HCT116 (cell line): ENCODE measurements around the gene HERC3. TPM values are rescaled to one million over a fixed set of nuclear protein-coding genes. Genes with fewer than 3 reads are reported as not detected.

Experiments
- ATAC-seq: fragments of 200-7000 bp; cut with Tn5 transposase; 2 replicates; pipeline ENCODE4 v1.9.1; 2020; ENCODE audit warnings: mild to moderate bottlenecking, moderate library complexity
- BruUV-seq: library from RNA; stranded (reverse); fragments of 400-500 nt; replicated peaks from 2 replicates; lab custom pipeline; 2021; lab: Mats Ljungman, UMichigan
- CTCF ChIA-PET: fragments of 300-600 bp; sonication (Branson Sonifier 250); formaldehyde crosslinking; loops from one replicate; lab custom pipeline; 2021; ENCODE audit warnings: antibody characterized with exemption; lab: Charles Lee
- POLR2A ChIA-PET: fragments of 300-600, 350-600 bp; sonication (Branson Sonifier 250); formaldehyde crosslinking; loops from one replicate; lab custom pipeline; 2021; ENCODE audit warnings: antibody characterized with exemption; lab: Charles Lee
- RAD21 ChIA-PET, 2 experiments: fragments of 300-600 bp; sonication (Branson Sonifier 250); formaldehyde crosslinking; loops; one replicate each; lab custom pipeline; 2023; ENCODE audit warnings: low total read pairs in 2 of 2; ENCODE audit not compliant: uncharacterized antibody in 2 of 2, unreplicated experiment in 2 of 2, low non-redundant PET in 1 of 2; lab: Charles Lee
- DNase-seq: peaks from one replicate; pipeline ENCODE4 v3.0.0-alpha.2; 2010; ENCODE audit warnings: low read depth, low spot score
- H2AFZ ChIP-seq: fragments of 200-600 bp; shearing (Covaris generic), sonication (generic); 2 replicates; pipeline ENCODE4 v1.6.1; 2017; ENCODE audit warnings: low read depth, mixed run types, mixed read lengths, antibody characterized with exemption, low read length; ENCODE audit not compliant: poor library complexity, severe bottlenecking
- H3K27ac ChIP-seq: 2 replicates; pipeline ENCODE4 v1.5.1; 2012; ENCODE audit warnings: low read depth, low read length
- H3K27me3 ChIP-seq: fragments of 200-600 bp; sonication (generic); 2 replicates; pipeline ENCODE4 v1.6.1; 2016; ENCODE audit warnings: mixed run types, low read length, mixed read lengths; ENCODE audit not compliant: insufficient read depth
- H3K36me3 ChIP-seq, 2 experiments: fragments of 200-500 bp in 1 of 2; fragments of 200-600 bp in 1 of 2; sonication (Bioruptor generic) in 1 of 2; sonication (generic) in 1 of 2; 2 replicates each; pipeline versions ENCODE4 v1.5.1 to v1.6.1; 2014 to 2016; ENCODE audit warnings: low read length in 2 of 2, inconsistent platforms in 1 of 2, mixed read lengths in 1 of 2, mixed run types in 1 of 2; ENCODE audit not compliant: insufficient read depth in 2 of 2, control insufficient read depth in 1 of 2
- H3K4me1 ChIP-seq, 2 experiments: fragments of 200-600 bp in 1 of 2; sonication (generic) in 1 of 2; 2 replicates each; pipeline versions ENCODE4 v1.5.1 to v1.6.1; 2012 to 2017; ENCODE audit warnings: low read length in 2 of 2, inconsistent platforms in 1 of 2, mild to moderate bottlenecking in 1 of 2, mixed read lengths in 1 of 2, mixed run types in 1 of 2, moderate library complexity in 1 of 2; ENCODE audit not compliant: insufficient read depth in 2 of 2, control insufficient read depth in 1 of 2
- H3K4me2 ChIP-seq: fragments of 200-600 bp; sonication (generic); 2 replicates; pipeline ENCODE4 v1.6.1; 2017; ENCODE audit warnings: mixed run types, low read length, mixed read lengths
- H3K4me3 ChIP-seq, 2 experiments: fragments of 200-600 bp in 1 of 2; sonication (generic) in 1 of 2; replicated peaks in 1 of 2; 2 replicates each; pipeline ENCODE4 v1.5.1; 2011 to 2016; ENCODE audit warnings: low read length in 2 of 2, control low read depth in 1 of 2, low read depth in 1 of 2, mild to moderate bottlenecking in 1 of 2, mixed read lengths in 1 of 2, mixed run types in 1 of 2
- H3K79me2 ChIP-seq: fragments of 200-600 bp; sonication (generic); 2 replicates; pipeline ENCODE4 v1.6.1; 2017; ENCODE audit warnings: mild to moderate bottlenecking, mixed run types, low read length, moderate library complexity, mixed read lengths; ENCODE audit not compliant: insufficient read depth
- H3K9ac ChIP-seq: fragments of 200-600 bp; sonication (generic); 2 replicates; pipeline ENCODE4 v1.6.1; 2016; ENCODE audit warnings: low read length, mixed read lengths
- H3K9me2 ChIP-seq: fragments of 200-600 bp; sonication (generic), shearing (Covaris generic); 2 replicates; pipeline ENCODE4 v1.6.1; 2017; ENCODE audit warnings: mixed run types, mild to moderate bottlenecking, moderate library complexity; ENCODE audit not compliant: insufficient read depth
- H3K9me3 ChIP-seq, 2 experiments: fragments of 200-500 bp in 1 of 2; fragments of 200-600 bp in 1 of 2; sonication (Bioruptor generic) in 1 of 2; sonication (generic) in 1 of 2; 2 replicates each; pipeline ENCODE4 v1.6.1; 2014 to 2017; ENCODE audit warnings: low read length in 2 of 2, mixed read lengths in 2 of 2, inconsistent platforms in 1 of 2, low read depth in 1 of 2, mild to moderate bottlenecking in 1 of 2, mixed run types in 1 of 2, moderate library complexity in 1 of 2; ENCODE audit not compliant: control insufficient read depth in 1 of 2, insufficient read depth in 1 of 2
- H4K20me1 ChIP-seq: fragments of 200-600 bp; sonication (generic), shearing (Covaris generic); 2 replicates; pipeline ENCODE4 v1.6.1; 2017; ENCODE audit warnings: mixed run types, mild to moderate bottlenecking, moderate library complexity; ENCODE audit not compliant: insufficient read depth
- CBX3 ChIP-seq: IDR thresholded peaks from 2 replicates; pipeline ENCODE4 v1.6.1; 2012; ENCODE audit warnings: low read depth
- CEBPB ChIP-seq: IDR thresholded peaks from 2 replicates; pipeline ENCODE4 v1.6.1; 2012; ENCODE audit warnings: low read depth
- ELF1 ChIP-seq: IDR thresholded peaks from 2 replicates; pipeline ENCODE4 v1.6.1; 2012; ENCODE audit warnings: low read depth, borderline replicate concordance
- EZH2 ChIP-seq: fragments of 200-600 bp; sonication (generic); IDR thresholded peaks from 2 replicates; pipeline ENCODE4 v1.6.1; 2017; ENCODE audit warnings: antibody characterized with exemption, mixed run types
- EZH2phosphoT487 ChIP-seq: fragments of 200-600 bp; IDR thresholded peaks from 2 replicates; pipeline ENCODE4 v1.6.1; 2018; ENCODE audit warnings: antibody characterized with exemption, borderline replicate concordance
- JUND ChIP-seq: IDR thresholded peaks from 2 replicates; pipeline ENCODE4 v1.6.1; 2012
- MAX ChIP-seq: IDR thresholded peaks from 2 replicates; pipeline ENCODE4 v1.6.1; 2012
- POLR2AphosphoS5 ChIP-seq: IDR thresholded peaks from 2 replicates; pipeline ENCODE4 v1.6.1; 2011; ENCODE audit warnings: mild to moderate bottlenecking, low read depth, low read length, moderate library complexity
- RAD21 ChIP-seq: IDR thresholded peaks from 2 replicates; pipeline ENCODE4 v1.6.1; 2012; ENCODE audit warnings: low read depth, mild to moderate bottlenecking
- REST ChIP-seq: IDR thresholded peaks from 2 replicates; pipeline ENCODE4 v1.6.1; 2012; ENCODE audit warnings: low read depth
- SIN3A ChIP-seq: IDR thresholded peaks from 2 replicates; pipeline ENCODE4 v1.6.1; 2012; ENCODE audit warnings: low read depth
- SRF ChIP-seq: IDR thresholded peaks from 2 replicates; pipeline ENCODE4 v1.6.1; 2012; ENCODE audit warnings: low read depth
- TCF7L2 ChIP-seq: IDR thresholded peaks from 2 replicates; pipeline ENCODE4 v1.7.0; 2011; ENCODE audit warnings: borderline replicate concordance, inconsistent platforms; ENCODE audit not compliant: insufficient read depth, insufficient read length; ENCODE audit errors: extremely low read depth
- YY1 ChIP-seq: IDR thresholded peaks from 2 replicates; pipeline ENCODE4 v1.6.1; 2011; ENCODE audit warnings: low read length, low read depth, moderate library complexity, mild to moderate bottlenecking; ENCODE audit not compliant: insufficient replicate concordance; ENCODE audit errors: extremely low read depth
- ZBTB33 ChIP-seq: IDR thresholded peaks from 2 replicates; pipeline ENCODE4 v1.6.1; 2011; ENCODE audit warnings: mild to moderate bottlenecking, low read length, moderate library complexity; ENCODE audit not compliant: insufficient replicate concordance; ENCODE audit errors: extremely low read depth
- ZFX ChIP-seq: fragments of 450-650 bp; IDR thresholded peaks from 2 replicates; pipeline ENCODE4 v1.6.1; 2017
- ZNF274 ChIP-seq: fragments of 200-500 bp; sonication (Bioruptor generic); IDR thresholded peaks from 2 replicates; pipeline ENCODE4 v1.6.1; 2014; ENCODE audit warnings: mild to moderate bottlenecking, low read depth, low read length, inconsistent platforms
- intact Hi-C: fragments of 100-400 bp; cut with micrococcal nuclease; formaldehyde crosslinking; loops from 2 replicates; pipeline ENCODE4 v1.10.0; 2022
- total RNA-seq: library from RNA; stranded (reverse); gene quantifications from one replicate; pipeline ENCODE4 v1.2.1, GENCODE V29; 2021; ENCODE audit not compliant: unreplicated experiment
- TF ChIP-seq, protein P1 (sequence below): IDR thresholded peaks from 2 replicates; pipeline ENCODE4 v1.6.1; 2012
- TF ChIP-seq, protein P2 (sequence below), 3 experiments: fragments of 200-600 bp in 1 of 3; sonication (generic) in 1 of 3; IDR thresholded peaks in 2 of 3; conservative IDR thresholded peaks in 1 of 3; 2 replicates each; pipeline ENCODE4 v1.5.1; 2012 to 2017; ENCODE audit warnings: low read depth in 2 of 3, low read length in 2 of 3, antibody characterized with exemption in 1 of 3, borderline replicate concordance in 1 of 3, control low read depth in 1 of 3, mild to moderate bottlenecking in 1 of 3, mixed read lengths in 1 of 3, mixed run types in 1 of 3, moderate library complexity in 1 of 3; ENCODE audit not compliant: insufficient read depth in 1 of 3

The HERC3 gene
- total RNA-seq, 1 experiment from 2014 or later = 10.8 TPM

DNA sequence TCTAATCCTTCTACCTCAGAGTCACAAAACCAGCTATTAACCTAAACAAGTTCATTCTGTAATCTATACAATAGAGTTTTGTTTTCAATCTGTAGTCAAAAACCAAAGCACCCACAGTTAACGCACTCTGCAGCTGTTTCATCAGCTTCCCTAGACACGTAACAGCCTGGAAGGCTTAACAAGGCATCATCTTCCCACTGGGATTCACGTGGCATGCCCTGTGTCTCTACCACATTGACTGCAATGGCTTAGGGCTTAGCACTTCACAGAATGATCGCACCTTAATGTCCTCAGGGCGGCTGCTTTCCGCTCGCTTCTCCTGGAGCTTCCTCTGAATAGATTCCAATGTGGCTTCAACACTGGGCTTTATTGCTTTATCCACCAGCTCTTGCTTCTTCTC is 155.1 kb downstream of the HERC3 start:
- H4K20me1 ChIP-seq = no peaks in the 10 kb centered on the region
- RAD21 ChIA-PET = no interaction called here
- no TSS peak for BruUV-seq
- CTCF ChIA-PET = no interaction called here
- POLR2A ChIA-PET = no interaction called here
- no peaks in the 10 kb centered on the region for H3K4me1 ChIP-seq
- H2AFZ ChIP-seq = no peak overlapping the region
- H3K27me3 ChIP-seq = no peaks in the 10 kb centered on the region
- intact Hi-C loops = no loop called here
- H3K36me3 ChIP-seq = peaks cover 0 to 5% of the 10 kb centered on the region in 2 experiments; a peak in 1 of 4 replicates
- H3K4me2 ChIP-seq = no peak overlapping the region
- TF ChIP-seq RAD21 (no peak), ZFX (no peak), SRF (no peak), ZNF274 (no peak), YY1 (no peak), JUND (no peak), MAX (no peak), ZBTB33 (no peak), CBX3 (no peak), ELF1 (no peak), REST (no peak), EZH2phosphoT487 (no peak), SIN3A (no peak), EZH2 (no peak), TCF7L2 (no peak), POLR2AphosphoS5 (no peak), CEBPB (no peak)
- TF ChIP-seq, protein P1, sequence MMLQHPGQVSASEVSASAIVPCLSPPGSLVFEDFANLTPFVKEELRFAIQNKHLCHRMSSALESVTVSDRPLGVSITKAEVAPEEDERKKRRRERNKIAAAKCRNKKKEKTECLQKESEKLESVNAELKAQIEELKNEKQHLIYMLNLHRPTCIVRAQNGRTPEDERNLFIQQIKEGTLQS = no peak
- TF ChIP-seq, protein P2, sequence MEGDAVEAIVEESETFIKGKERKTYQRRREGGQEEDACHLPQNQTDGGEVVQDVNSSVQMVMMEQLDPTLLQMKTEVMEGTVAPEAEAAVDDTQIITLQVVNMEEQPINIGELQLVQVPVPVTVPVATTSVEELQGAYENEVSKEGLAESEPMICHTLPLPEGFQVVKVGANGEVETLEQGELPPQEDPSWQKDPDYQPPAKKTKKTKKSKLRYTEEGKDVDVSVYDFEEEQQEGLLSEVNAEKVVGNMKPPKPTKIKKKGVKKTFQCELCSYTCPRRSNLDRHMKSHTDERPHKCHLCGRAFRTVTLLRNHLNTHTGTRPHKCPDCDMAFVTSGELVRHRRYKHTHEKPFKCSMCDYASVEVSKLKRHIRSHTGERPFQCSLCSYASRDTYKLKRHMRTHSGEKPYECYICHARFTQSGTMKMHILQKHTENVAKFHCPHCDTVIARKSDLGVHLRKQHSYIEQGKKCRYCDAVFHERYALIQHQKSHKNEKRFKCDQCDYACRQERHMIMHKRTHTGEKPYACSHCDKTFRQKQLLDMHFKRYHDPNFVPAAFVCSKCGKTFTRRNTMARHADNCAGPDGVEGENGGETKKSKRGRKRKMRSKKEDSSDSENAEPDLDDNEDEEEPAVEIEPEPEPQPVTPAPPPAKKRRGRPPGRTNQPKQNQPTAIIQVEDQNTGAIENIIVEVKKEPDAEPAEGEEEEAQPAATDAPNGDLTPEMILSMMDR (IDR thresholded peaks at IDR 0.05 in 2 of 3, conservative IDR thresholded peaks at IDR 0.05 in 1 of 3; ENCODE audit: borderline replicate concordance in 1 of 3, insufficient read depth in 1 of 3, low read depth in 2 of 3, low read length in 2 of 3) = no peak
- no peak for ATAC-seq
- no peak overlapping the region for H3K4me3 ChIP-seq
- no peak overlapping the region for H3K9ac ChIP-seq
- H3K9me3 ChIP-seq = no peaks in the 10 kb centered on the region
- no peak for DNase-seq
- H3K27ac ChIP-seq = no peak overlapping the region
- no peaks in the 10 kb centered on the region for H3K9me2 ChIP-seq
- no peaks in the 10 kb centered on the region for H3K79me2 ChIP-seq
